GM19463 (cell line): Measurements from ENCODE around the gene GRIN3B.
A peak's percentile ranks its signal among the peaks of the same experiment; 100 is the strongest.

ENCODE experiments used
- ATAC-seq: cut with Tn5 transposase; IDR thresholded peaks from one replicate; pipeline ENCODE4 v1.9.1; 2021; ENCODE audit warnings: mild to moderate bottlenecking, moderate library complexity; ENCODE audit not compliant: unreplicated experiment

Gene GRIN3B

GRCh38 chr19:964116-964520 is 36.1 kb upstream of the GRIN3B start:
- ATAC-seq, result no peak

GRCh38 chr19:964761-965694 is 35.2 kb upstream of the GRIN3B start:
- ATAC-seq, result no peak

- ATAC-seq, result no peak
These were observed 33.6 kb upstream of the GRIN3B start for GRCh38 chr19:966485-967088.

- ATAC-seq, result no peak
These were observed 29.5 kb upstream of the GRIN3B start for GRCh38 chr19:970695-971094.

GRCh38 chr19:971795-972194 is 28.4 kb upstream of the GRIN3B start:
- ATAC-seq, result no peak

- no peak for ATAC-seq
These were observed 27.9 kb upstream of the GRIN3B start for GRCh38 chr19:972281-972680.

GRCh38 chr19:973726-974563 is 26.3 kb upstream of the GRIN3B start:
- no peak for ATAC-seq

GRCh38 chr19:974564-975257 is 25.5 kb upstream of the GRIN3B start:
- ATAC-seq, result no peak

- no peak for ATAC-seq
These were observed 23.7 kb upstream of the GRIN3B start for GRCh38 chr19:976476-976875.

- ATAC-seq, result no peak
These were observed 23.2 kb upstream of the GRIN3B start for GRCh38 chr19:977058-977464.

- ATAC-seq, result no peak
These were observed 20.9 kb upstream of the GRIN3B start for GRCh38 chr19:979318-979741.

- ATAC-seq, result no peak
These were observed 19.9 kb upstream of the GRIN3B start for GRCh38 chr19:980133-980998.

- ATAC-seq, result peak; percentile 46
These were observed 17.6 kb upstream of the GRIN3B start for GRCh38 chr19:982567-983170.

GRCh38 chr19:984165-984967 is 15.9 kb upstream of the GRIN3B start, which contains the start of gene WDR18:
Gene WDR18, plus strand, starts transcription at chr19:984345. Its CDS starts 9 bp downstream, at chr19:984354.
- ATAC-seq, result peak; percentile 80

GRCh38 chr19:986083-986482 is 14.1 kb upstream of the GRIN3B start:
- ATAC-seq, result no peak

GRCh38 chr19:988081-988480 is 12.1 kb upstream of the GRIN3B start:
- ATAC-seq, result no peak

GRCh38 chr19:988510-988909 is 11.7 kb upstream of the GRIN3B start:
- ATAC-seq, result no peak

- ATAC-seq, result no peak
These were observed 10.7 kb upstream of the GRIN3B start for GRCh38 chr19:989381-990081.
